Measurements from ENCODE around the gene SCGB2A2. TPM values are rescaled to one million over a fixed set of nuclear protein-coding genes. Genes with fewer than 3 reads are reported as not detected.

Gene SCGB2A2
- total RNA-seq, 6 experiments from 2014 or later = not detected

GRCh38 chr11:62237499-62237898, 32.5 kb upstream of the SCGB2A2 start:
- H3K4me3 ChIP-seq = no peak overlapping the region
- H3K27ac ChIP-seq = no peak overlapping the region
- H3K9me3 ChIP-seq = no peaks in the 10 kb centered on the region
- H3K36me3 ChIP-seq = no peaks in the 10 kb centered on the region
- ATAC-seq (no peak), DNase-seq (no peak)
- no peaks in the 10 kb centered on the region for H3K27me3 ChIP-seq
- H3K4me1 ChIP-seq = no peaks in the 10 kb centered on the region
- intact Hi-C loops (cut with DNase I) = no loop called here
- TF ChIP-seq POLR2A (IDR thresholded peaks at IDR 0.05) = no peak
- no peak for TF ChIP-seq CTCF (IDR thresholded peaks at IDR 0.05)
- 61% methylated on average over 3 of the region's 4 CpGs for WGBS (ENCODE audit: insufficient coverage, low coverage, low lambda C conversion rate, missing lambda C conversion rate)

GRCh38 chr11:62238151-62238550, 31.8 kb upstream of the SCGB2A2 start:
- no peaks in the 10 kb centered on the region for H3K27me3 ChIP-seq
- H3K9me3 ChIP-seq = no peaks in the 10 kb centered on the region
- 31% methylated on average over 3 of the region's 4 CpGs for WGBS (ENCODE audit: insufficient coverage, low coverage, low lambda C conversion rate, missing lambda C conversion rate)
- no peak for DNase-seq
- no peak for ATAC-seq
- no peaks in the 10 kb centered on the region for H3K4me1 ChIP-seq
- H3K27ac ChIP-seq = no peak overlapping the region
- H3K4me3 ChIP-seq = no peak overlapping the region
- intact Hi-C loops (cut with DNase I) = no loop called here
- TF ChIP-seq POLR2A (IDR thresholded peaks at IDR 0.05) (no peak), CTCF (IDR thresholded peaks at IDR 0.05) (no peak)
- H3K36me3 ChIP-seq = no peaks in the 10 kb centered on the region

- Histone ChIP-seq H3K4me1 (no peaks in the 10 kb centered on the region), H3K9me3 (no peaks in the 10 kb centered on the region), H3K36me3 (no peaks in the 10 kb centered on the region), H3K27ac (no peak overlapping the region), H3K4me3 (no peak overlapping the region), H3K27me3 (no peaks in the 10 kb centered on the region)
- intact Hi-C loops (cut with DNase I) = no loop called here
- TF ChIP-seq CTCF (IDR thresholded peaks at IDR 0.05) (no peak), POLR2A (IDR thresholded peaks at IDR 0.05) (no peak)
- DNase-seq = no peak
- WGBS (ENCODE audit: insufficient coverage, low coverage, low lambda C conversion rate, missing lambda C conversion rate) = 78% methylated on average over 3 of the region's 3 CpGs
- ATAC-seq = no peak
Measured at GRCh38 chr11:62241095-62241494, 28.9 kb upstream of the SCGB2A2 start.

GRCh38 chr11:62242021-62242420, 27.9 kb upstream of the SCGB2A2 start, which contains the start of gene SCGB1D2:
TSS of gene SCGB1D2 (plus strand) at chr11:62242239. CDS start at chr11:62242308, 69 bp downstream.
- Histone ChIP-seq H3K27ac (no peak within 1 kb of the TSS), H3K27me3 (no peaks in the 10 kb centered on the region), H3K36me3 (no peaks in the 10 kb centered on the region), H3K4me3 (no peak within 1 kb of the TSS), H3K9me3 (no peaks in the 10 kb centered on the region), H3K4me1 (no peaks in the 10 kb centered on the region)
- no peak for TF ChIP-seq CTCF (IDR thresholded peaks at IDR 0.05)
- no peak for TF ChIP-seq POLR2A (IDR thresholded peaks at IDR 0.05)
- DNase-seq = no peak
- ATAC-seq = peak in 3 of 4 donors; percentile 10 to 42 (median 19)
- intact Hi-C loops (cut with DNase I) = no loop called here
- WGBS (ENCODE audit: insufficient coverage, low coverage, low lambda C conversion rate, missing lambda C conversion rate) = 40% methylated on average over 2 of the region's 3 CpGs

GRCh38 chr11:62245271-62245753, 24.6 kb upstream of the SCGB2A2 start:
- no peaks in the 10 kb centered on the region for H3K4me1 ChIP-seq
- ATAC-seq = peak in 3 of 4 donors; percentile 14 to 45 (median 30)
- H3K9me3 ChIP-seq = no peaks in the 10 kb centered on the region
- TF ChIP-seq CTCF (IDR thresholded peaks at IDR 0.05) (no peak), POLR2A (IDR thresholded peaks at IDR 0.05) (no peak)
- H3K36me3 ChIP-seq = no peaks in the 10 kb centered on the region
- intact Hi-C loops (cut with DNase I) = no loop called here
- no peaks in the 10 kb centered on the region for H3K27me3 ChIP-seq
- no peak overlapping the region for H3K27ac ChIP-seq
- H3K4me3 ChIP-seq = no peak overlapping the region
- WGBS (ENCODE audit: insufficient coverage, low coverage, low lambda C conversion rate, missing lambda C conversion rate) = 18% methylated on average over 5 of the region's 6 CpGs
- no peak for DNase-seq

All from right lobe of liver (tissue), 6 donors.